ENCODE data around the gene UHRF1. TPM values are rescaled to one million over a fixed set of nuclear protein-coding genes. Genes with fewer than 3 reads are reported as not detected.

The UHRF1 gene
- polyA plus RNA-seq, 1 donor (not counting 4 experiments of a cell fraction or from before 2014, with no cell fraction given): 9.7 TPM

DNA sequence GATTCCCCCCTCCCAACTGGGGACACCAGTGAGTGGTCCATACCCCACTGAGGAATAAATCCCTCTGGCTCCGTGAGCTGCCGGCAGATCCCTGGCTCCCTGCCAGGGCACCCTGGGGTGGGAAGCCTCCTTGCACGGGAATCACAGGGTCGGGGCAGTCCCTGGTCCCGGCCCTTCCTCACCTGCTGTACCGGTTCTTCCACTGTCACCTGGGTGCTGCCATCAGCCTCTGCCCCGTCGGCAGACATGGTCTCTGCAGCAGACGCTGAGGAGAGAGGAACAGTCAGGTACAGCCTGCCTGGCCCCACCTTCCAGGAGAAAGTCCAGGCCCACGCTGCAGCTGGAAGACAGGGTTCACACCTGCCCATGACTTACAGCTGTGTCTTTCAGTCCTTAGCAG is 48.2 kb upstream of the UHRF1 start:
- DNase-seq (ENCODE audit: low read depth, low spot score) (no peak), FAIRE-seq (no peak)
- Histone ChIP-seq H3K27me3 (ENCODE audit: control insufficient read depth, extremely low read depth, insufficient read depth, low read length) (no peaks in the 10 kb centered on the region), H3K9me1 (ENCODE audit: control insufficient read depth, extremely low read depth, insufficient read depth, low read length) (no peaks in the 10 kb centered on the region), H3K4me2 (ENCODE audit: control insufficient read depth, extremely low read depth, insufficient read depth, low read depth, low read length) (no peak overlapping the region), H3K4me1 (ENCODE audit: control insufficient read depth, extremely low read depth, insufficient read depth, low read length) (peaks cover 7% of the 10 kb centered on the region), H3K4me3 (ENCODE audit: control insufficient read depth in 2 of 3, extremely low read depth in 1 of 3, insufficient read depth in 2 of 3, low read depth in 1 of 3, low read length in 3 of 3) (no peak overlapping the region), H2AFZ (ENCODE audit: control insufficient read depth, low read length) (no peak overlapping the region), H3K9ac (ENCODE audit: control insufficient read depth, extremely low read depth, insufficient read depth, low read length) (no peak overlapping the region), H4K20me1 (ENCODE audit: control insufficient read depth, extremely low read depth, insufficient read depth, low read length) (no peaks in the 10 kb centered on the region), H3K9me3 (ENCODE audit: control insufficient read depth, low read depth, low read length) (no peaks in the 10 kb centered on the region), H3K36me3 (ENCODE audit: control insufficient read depth in 2 of 2, extremely low read depth in 1 of 2, insufficient read depth in 2 of 2, low read length in 2 of 2) (peaks cover 12 to 22% of the 10 kb centered on the region in 2 experiments), H3K27ac (ENCODE audit: control insufficient read depth, insufficient read depth, low read length) (no peak overlapping the region), H3K79me2 (ENCODE audit: control insufficient read depth, insufficient read depth, low read length) (peaks cover 28% of the 10 kb centered on the region)
- dilution Hi-C loops (cut with MboI; ENCODE audit: extremely low pct_ligation_motif_present, low sequenced_read_pairs): no loop called here
- TF ChIP-seq, protein P1, sequence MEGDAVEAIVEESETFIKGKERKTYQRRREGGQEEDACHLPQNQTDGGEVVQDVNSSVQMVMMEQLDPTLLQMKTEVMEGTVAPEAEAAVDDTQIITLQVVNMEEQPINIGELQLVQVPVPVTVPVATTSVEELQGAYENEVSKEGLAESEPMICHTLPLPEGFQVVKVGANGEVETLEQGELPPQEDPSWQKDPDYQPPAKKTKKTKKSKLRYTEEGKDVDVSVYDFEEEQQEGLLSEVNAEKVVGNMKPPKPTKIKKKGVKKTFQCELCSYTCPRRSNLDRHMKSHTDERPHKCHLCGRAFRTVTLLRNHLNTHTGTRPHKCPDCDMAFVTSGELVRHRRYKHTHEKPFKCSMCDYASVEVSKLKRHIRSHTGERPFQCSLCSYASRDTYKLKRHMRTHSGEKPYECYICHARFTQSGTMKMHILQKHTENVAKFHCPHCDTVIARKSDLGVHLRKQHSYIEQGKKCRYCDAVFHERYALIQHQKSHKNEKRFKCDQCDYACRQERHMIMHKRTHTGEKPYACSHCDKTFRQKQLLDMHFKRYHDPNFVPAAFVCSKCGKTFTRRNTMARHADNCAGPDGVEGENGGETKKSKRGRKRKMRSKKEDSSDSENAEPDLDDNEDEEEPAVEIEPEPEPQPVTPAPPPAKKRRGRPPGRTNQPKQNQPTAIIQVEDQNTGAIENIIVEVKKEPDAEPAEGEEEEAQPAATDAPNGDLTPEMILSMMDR (optimal IDR thresholded peaks at IDR 0.05 in 1 of 3, IDR thresholded peaks at IDR 0.05 in 1 of 3, conservative IDR thresholded peaks at IDR 0.05 in 1 of 3; ENCODE audit: extremely low read depth in 1 of 3, insufficient read depth in 2 of 3, low read length in 3 of 3): no peak
- TF ChIP-seq EZH2 (IDR thresholded peaks at IDR 0.05; ENCODE audit: low read length): no peak

DNA sequence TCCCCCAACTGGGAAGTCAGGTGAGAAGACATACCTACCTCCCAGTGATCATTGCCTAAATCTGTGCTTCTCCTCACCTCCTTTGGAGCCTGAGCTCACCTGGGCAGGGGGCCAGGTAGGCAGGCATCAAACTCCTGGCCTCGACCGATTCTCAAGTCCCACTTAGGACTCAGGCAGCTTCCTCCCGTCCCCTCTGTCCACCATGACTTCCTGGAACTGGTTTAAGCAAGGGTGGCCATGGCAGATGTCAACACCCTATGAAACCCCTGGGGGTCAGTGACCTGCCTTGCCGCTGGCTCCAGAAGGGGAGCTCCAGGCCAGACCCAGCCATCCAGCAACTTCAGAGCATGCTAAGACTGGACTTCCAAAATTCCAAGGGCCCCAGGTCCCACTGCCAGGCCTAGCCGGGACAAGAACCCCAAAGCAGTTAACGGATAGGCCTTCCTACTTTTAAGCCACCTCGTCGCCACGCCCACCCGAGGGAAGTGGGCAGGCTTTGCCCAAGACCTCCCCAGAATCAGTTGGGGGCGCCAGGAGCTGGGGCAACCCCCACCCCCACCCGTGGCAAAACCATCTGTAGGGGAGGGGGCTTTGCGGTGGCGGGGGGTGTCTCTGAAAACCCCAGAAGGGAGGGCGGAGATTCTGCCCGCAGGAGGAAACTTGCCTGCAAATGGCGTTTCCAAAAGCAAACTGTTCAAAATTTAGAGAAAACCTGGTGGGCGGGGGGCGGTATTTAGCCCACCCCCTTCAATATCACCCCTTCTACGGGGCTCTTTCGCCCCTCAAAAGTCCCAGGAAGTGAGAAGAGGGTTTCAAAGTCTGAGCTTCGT is 42.5 kb upstream of the UHRF1 start:
- TF ChIP-seq EZH2 (IDR thresholded peaks at IDR 0.05; ENCODE audit: low read length): no peak
- TF ChIP-seq, protein P1 (optimal IDR thresholded peaks at IDR 0.05 in 1 of 3, IDR thresholded peaks at IDR 0.05 in 1 of 3, conservative IDR thresholded peaks at IDR 0.05 in 1 of 3; ENCODE audit: extremely low read depth in 1 of 3, insufficient read depth in 2 of 3, low read length in 3 of 3): no peak
- peaks cover 21% of the 10 kb centered on the region for H3K4me1 ChIP-seq (ENCODE audit: control insufficient read depth, extremely low read depth, insufficient read depth, low read length)
- peak overlapping the region; percentile 51 for H3K27ac ChIP-seq (ENCODE audit: control insufficient read depth, insufficient read depth, low read length)
- peak overlapping the region; percentile 96 for H3K4me2 ChIP-seq (ENCODE audit: control insufficient read depth, extremely low read depth, insufficient read depth, low read depth, low read length)
- peak overlapping the region; percentile 84 for H3K9ac ChIP-seq (ENCODE audit: control insufficient read depth, extremely low read depth, insufficient read depth, low read length)
- FAIRE-seq: no peak
- H3K79me2 ChIP-seq (ENCODE audit: control insufficient read depth, insufficient read depth, low read length): peaks cover 36% of the 10 kb centered on the region
- H3K9me3 ChIP-seq (ENCODE audit: control insufficient read depth, low read depth, low read length): no peaks in the 10 kb centered on the region
- no peak for DNase-seq (ENCODE audit: low read depth, low spot score)
- H2AFZ ChIP-seq (ENCODE audit: control insufficient read depth, low read length): peak overlapping the region; percentile 49
- no peaks in the 10 kb centered on the region for H3K27me3 ChIP-seq (ENCODE audit: control insufficient read depth, extremely low read depth, insufficient read depth, low read length)
- peaks cover 5% of the 10 kb centered on the region for H4K20me1 ChIP-seq (ENCODE audit: control insufficient read depth, extremely low read depth, insufficient read depth, low read length)
- peaks cover 3% of the 10 kb centered on the region in 2 experiments for H3K36me3 ChIP-seq (ENCODE audit: control insufficient read depth in 2 of 2, extremely low read depth in 1 of 2, insufficient read depth in 2 of 2, low read length in 2 of 2)
- H3K4me3 ChIP-seq (ENCODE audit: control insufficient read depth in 2 of 3, extremely low read depth in 1 of 3, insufficient read depth in 2 of 3, low read depth in 1 of 3, low read length in 3 of 3): peak overlapping the region; percentile 83 to 97 (median 89)
- dilution Hi-C loops (cut with MboI; ENCODE audit: extremely low pct_ligation_motif_present, low sequenced_read_pairs): no loop called here
- peaks cover 3% of the 10 kb centered on the region for H3K9me1 ChIP-seq (ENCODE audit: control insufficient read depth, extremely low read depth, insufficient read depth, low read length)

All from keratinocyte (primary cell).